GM19035 (cell line): ENCODE data around the gene CCL17.
"Not testable (repeated sequence)": the region's sequence is repeated elsewhere in the genome, so short reads cannot be mapped to it uniquely, and the experiment has no call there.

Experiments
- ATAC-seq: cut with Tn5 transposase; IDR thresholded peaks from one replicate; pipeline ENCODE4 v1.9.1; 2021; ENCODE audit not compliant: unreplicated experiment

CCL17 gene

GRCh38 chr16:57403965-57404817 lies at the start of gene CCL17:
Gene CCL17 (plus strand): TSS chr16:57404767. CDS start chr16:57413933, 9,166 bp downstream.
- ATAC-seq, result no peak

GRCh38 chr16:57355898-57356414 lies 48.6 kb upstream of the CCL17 start:
- no peak for ATAC-seq

- no peak for ATAC-seq
These were observed 48.0 kb upstream of the CCL17 start for GRCh38 chr16:57356547-57356946.

- peak; percentile 32 for ATAC-seq
These were observed 47.1 kb upstream of the CCL17 start for GRCh38 chr16:57357330-57358085.

GRCh38 chr16:57358086-57358420 lies 46.5 kb upstream of the CCL17 start:
- ATAC-seq, result no peak

GRCh38 chr16:57358527-57359095 lies 46.0 kb upstream of the CCL17 start, which contains the start of gene CCL22:
Gene CCL22 (plus strand): TSS chr16:57358783. CDS start chr16:57358817, 34 bp downstream.
- peak; percentile 48 for ATAC-seq

- ATAC-seq, result no peak
These were observed 44.1 kb upstream of the CCL17 start for GRCh38 chr16:57360321-57360935.

- no peak for ATAC-seq
These were observed 43.2 kb upstream of the CCL17 start for GRCh38 chr16:57361404-57361803.

GRCh38 chr16:57364143-57364542 lies 40.4 kb upstream of the CCL17 start:
- ATAC-seq, result no peak

- no peak for ATAC-seq
These were observed 38.0 kb upstream of the CCL17 start for GRCh38 chr16:57366544-57367040.

- ATAC-seq, result no peak
These were observed 37.3 kb upstream of the CCL17 start for GRCh38 chr16:57367116-57367752.

GRCh38 chr16:57371494-57372371 lies 32.8 kb upstream of the CCL17 start:
- no peak for ATAC-seq

- no peak for ATAC-seq
These were observed 32.0 kb upstream of the CCL17 start, which contains the start of gene CX3CL1 for GRCh38 chr16:57372372-57373116. Gene CX3CL1 (plus strand): TSS chr16:57372490. CDS start chr16:57372569, 79 bp downstream.

- no peak for ATAC-seq
These were observed 31.2 kb upstream of the CCL17 start for GRCh38 chr16:57373117-57373947.

- ATAC-seq, result no peak
These were observed 30.5 kb upstream of the CCL17 start for GRCh38 chr16:57374067-57374534.

GRCh38 chr16:57374925-57375465 lies 29.6 kb upstream of the CCL17 start:
- ATAC-seq, result not testable (repeated sequence)

GRCh38 chr16:57376313-57376818 lies 28.2 kb upstream of the CCL17 start:
- ATAC-seq, result no peak
